ENCODE measurements around the gene APC2. TPM values are rescaled to one million over a fixed set of nuclear protein-coding genes. Genes with fewer than 3 reads are reported as not detected.

APC2 gene
- total RNA-seq, 1 donor = 0.27 TPM

GRCh38 chr19:1455002-1455335, 5.0 kb downstream of the APC2 start:
- no peak overlapping the region for H3K4me3 ChIP-seq (ENCODE audit: low read depth, low read length)
- TF ChIP-seq CTCF (IDR thresholded peaks at IDR 0.05; ENCODE audit: insufficient read depth, low read length) = no peak
- no peak for DNase-seq (ENCODE audit: low read depth)

GRCh38 chr19:1455336-1456120, 5.6 kb downstream of the APC2 start:
- peak; percentile 56 for DNase-seq (ENCODE audit: low read depth)
- TF ChIP-seq CTCF (IDR thresholded peaks at IDR 0.05; ENCODE audit: insufficient read depth, low read length) = no peak
- H3K4me3 ChIP-seq (ENCODE audit: low read depth, low read length) = no peak overlapping the region

- no peak overlapping the region for H3K4me3 ChIP-seq (ENCODE audit: low read depth, low read length)
- DNase-seq (ENCODE audit: low read depth) = no peak
- TF ChIP-seq CTCF (IDR thresholded peaks at IDR 0.05; ENCODE audit: insufficient read depth, low read length) = no peak
Measured at GRCh38 chr19:1456121-1456900, 6.4 kb downstream of the APC2 start.

- DNase-seq (ENCODE audit: low read depth) = no peak
- TF ChIP-seq CTCF (IDR thresholded peaks at IDR 0.05; ENCODE audit: insufficient read depth, low read length) = no peak
Measured at GRCh38 chr19:1457031-1457739, 7.3 kb downstream of the APC2 start.

GRCh38 chr19:1457892-1458291, 8.0 kb downstream of the APC2 start:
- TF ChIP-seq CTCF (IDR thresholded peaks at IDR 0.05; ENCODE audit: insufficient read depth, low read length) = no peak
- no peak overlapping the region for H3K4me3 ChIP-seq (ENCODE audit: low read depth, low read length)
- DNase-seq (ENCODE audit: low read depth) = no peak

More at GRCh38 chr19:1457031-1457739, 7.3 kb downstream of the APC2 start:
- no peak overlapping the region for H3K4me3 ChIP-seq (ENCODE audit: low read depth, low read length)

- TF ChIP-seq CTCF (IDR thresholded peaks at IDR 0.05; ENCODE audit: insufficient read depth, low read length) = no peak
- no peak overlapping the region for H3K4me3 ChIP-seq (ENCODE audit: low read depth, low read length)
- no peak for DNase-seq (ENCODE audit: low read depth)
Measured at GRCh38 chr19:1459479-1459878, 9.6 kb downstream of the APC2 start.

Data from fibroblast of the aortic adventitia (primary cell).